NCI-H187 treated with DMSO at 0.1 percent for 48 hours (cell line): ENCODE data around the gene ADA.

Source experiments
- DNase-seq: peaks from one replicate; lab custom pipeline; 2025; lab: John Stamatoyannopoulos, UW

Gene ADA

DNA sequence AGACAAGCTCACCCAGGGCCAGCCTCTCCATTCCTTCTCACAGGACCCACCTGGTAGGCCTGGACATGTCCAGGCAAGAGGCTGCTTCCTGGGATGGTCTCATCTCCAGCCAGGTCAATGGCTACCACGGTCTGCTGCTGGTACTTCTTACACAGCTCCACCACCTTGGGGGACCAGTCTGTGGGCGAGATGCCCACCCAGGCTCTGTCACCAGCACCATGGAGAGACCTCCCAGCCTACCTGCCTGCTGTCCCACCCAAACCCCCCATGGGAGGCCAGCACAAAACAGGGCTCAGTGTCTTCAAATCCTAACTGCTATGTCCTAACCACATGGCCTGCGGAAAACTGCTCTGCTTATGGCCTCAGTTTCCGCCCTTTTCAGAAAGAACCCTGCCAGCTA lies 27.3 kb downstream of the ADA start:
- DNase-seq, result no peak

GRCh38 chr20:44622501-44623270 lies 28.8 kb downstream of the ADA start:
- DNase-seq, result no peak

DNA sequence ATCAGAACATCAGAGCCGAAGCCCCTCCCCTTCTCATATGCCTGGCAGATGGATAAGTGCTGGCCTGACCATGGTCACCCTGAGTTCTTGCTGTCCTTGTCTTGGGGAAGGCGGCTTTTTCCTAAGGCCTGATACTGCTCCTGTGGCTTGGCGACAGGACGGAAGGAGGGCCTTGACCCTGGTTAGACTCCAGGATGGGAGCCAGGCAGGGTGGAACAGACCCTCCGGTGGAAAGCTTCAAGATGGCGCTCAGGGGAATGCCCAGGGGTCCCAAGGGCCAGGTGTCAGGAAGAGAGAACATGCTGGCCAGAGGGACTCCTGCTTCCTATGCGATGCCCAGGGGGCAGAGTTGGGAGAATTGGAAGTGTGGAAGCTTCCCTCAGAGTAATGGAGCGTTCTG lies 29.6 kb downstream of the ADA start:
- DNase-seq, result no peak

- DNase-seq, result no peak
These were observed 30.2 kb downstream of the ADA start for GRCh38 chr20:44621325-44621724.

GRCh38 chr20:44620030-44620429 lies 31.5 kb downstream of the ADA start:
- no peak for DNase-seq

- DNase-seq, result no peak
These were observed 32.2 kb downstream of the ADA start for GRCh38 chr20:44619294-44619693.

- DNase-seq, result no peak
These were observed 33.2 kb downstream of the ADA start for GRCh38 chr20:44618318-44618731.

- no peak for DNase-seq
These were observed 34.9 kb downstream of the ADA start for GRCh38 chr20:44616604-44616964.

- no peak for DNase-seq
These were observed 35.5 kb downstream of the ADA start for GRCh38 chr20:44615876-44616603.

- DNase-seq, result no peak
These were observed 36.2 kb downstream of the ADA start for GRCh38 chr20:44615169-44615791.

DNA sequence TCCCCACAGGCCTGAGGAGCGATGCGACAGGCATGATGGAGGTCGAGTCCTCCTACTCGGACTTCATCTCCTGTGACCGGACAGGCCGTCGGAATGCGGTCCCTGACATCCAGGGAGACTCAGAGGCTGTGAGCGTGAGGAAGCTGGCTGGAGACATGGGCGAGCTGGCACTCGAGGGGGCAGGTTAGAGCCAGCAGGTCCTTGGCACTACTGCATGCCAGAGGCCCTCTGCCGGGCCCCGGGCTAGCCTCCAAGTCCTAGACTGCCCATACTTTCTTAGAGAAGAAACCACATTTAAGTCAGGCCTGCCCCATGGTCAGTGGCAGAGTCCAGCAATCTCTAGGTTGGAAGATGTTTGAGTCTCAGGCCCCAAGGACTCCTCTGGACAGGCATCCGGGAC lies 37.0 kb downstream of the ADA start:
- no peak for DNase-seq

DNA sequence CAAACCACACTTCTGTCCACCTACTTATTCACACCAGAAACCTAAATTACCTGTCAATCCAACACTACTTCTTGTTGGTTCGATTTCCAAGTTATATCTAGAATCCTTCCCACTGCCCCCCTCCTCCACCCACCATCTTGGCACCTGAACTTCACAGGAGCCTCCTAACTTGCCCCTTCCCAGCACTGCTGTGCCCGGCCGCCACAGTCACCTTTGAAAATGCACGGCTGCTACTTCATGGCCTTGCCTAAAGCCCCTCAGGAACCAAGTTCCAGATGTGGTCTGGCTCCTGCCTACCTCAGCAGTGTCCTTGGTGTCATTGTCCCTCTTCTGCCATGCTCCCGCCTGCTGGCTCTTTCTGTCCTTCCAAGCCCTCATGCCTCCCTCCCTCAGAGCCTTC lies 37.9 kb downstream of the ADA start:
- DNase-seq, result no peak

DNA sequence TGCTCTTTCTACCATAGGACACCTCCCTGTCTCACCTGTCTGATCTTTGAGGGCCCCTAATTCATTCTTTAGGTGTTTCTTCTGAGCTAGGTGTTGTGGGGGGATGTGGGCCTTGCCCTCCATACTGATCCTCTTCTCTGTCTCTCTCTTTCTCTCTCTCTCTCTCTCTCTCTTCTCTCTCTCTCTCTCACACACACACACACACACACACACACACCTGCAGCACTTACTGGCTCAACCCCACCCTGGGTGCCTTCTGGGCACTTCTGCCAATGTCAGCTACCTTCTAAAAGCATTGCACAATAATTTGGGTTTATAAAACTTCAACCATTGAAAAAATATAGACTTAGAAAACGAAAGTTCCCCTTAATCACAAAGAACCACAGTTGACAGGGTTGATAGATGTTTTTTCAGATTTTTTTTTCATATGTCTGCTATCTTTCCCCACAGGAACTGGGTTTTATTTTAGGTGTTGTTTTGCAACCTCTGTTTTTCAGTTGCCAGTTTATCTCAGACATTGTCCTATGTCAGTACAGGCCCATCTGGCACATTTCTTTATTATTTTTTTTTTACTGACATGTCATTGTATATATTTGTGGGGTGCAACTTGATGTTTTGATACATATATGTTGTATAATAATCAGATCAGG lies 41.1 kb downstream of the ADA start:
- DNase-seq, result no peak

GRCh38 chr20:44609516-44610312 lies 41.8 kb downstream of the ADA start:
- DNase-seq, result peak; percentile 14

DNA sequence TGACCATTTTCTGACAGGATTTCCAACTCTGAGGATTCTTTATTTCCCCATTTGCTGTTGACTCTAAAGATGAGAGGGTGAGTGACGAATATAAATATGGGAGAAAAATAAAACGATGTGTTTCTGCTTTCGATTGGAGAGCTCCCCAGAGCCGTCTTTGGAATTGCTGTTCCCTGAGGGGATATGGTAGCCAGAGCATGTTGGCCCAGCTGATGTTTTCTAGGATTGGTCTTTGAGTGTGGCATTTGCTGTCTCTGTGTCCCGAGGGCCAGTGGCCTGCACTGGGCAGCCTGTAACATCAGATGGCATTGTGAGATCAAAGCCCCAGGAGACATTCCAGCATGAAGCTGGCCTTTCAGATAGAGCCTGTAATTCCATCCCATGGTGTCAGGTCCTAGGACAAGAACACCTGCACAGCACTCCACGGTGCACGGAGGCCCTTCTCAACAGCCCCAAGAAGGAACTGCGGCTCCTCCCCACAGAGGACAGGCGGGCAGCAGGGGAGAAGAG lies 42.4 kb downstream of the ADA start:
- no peak for DNase-seq

GRCh38 chr20:44606725-44607441 lies 44.6 kb downstream of the ADA start:
- DNase-seq, result no peak

DNA sequence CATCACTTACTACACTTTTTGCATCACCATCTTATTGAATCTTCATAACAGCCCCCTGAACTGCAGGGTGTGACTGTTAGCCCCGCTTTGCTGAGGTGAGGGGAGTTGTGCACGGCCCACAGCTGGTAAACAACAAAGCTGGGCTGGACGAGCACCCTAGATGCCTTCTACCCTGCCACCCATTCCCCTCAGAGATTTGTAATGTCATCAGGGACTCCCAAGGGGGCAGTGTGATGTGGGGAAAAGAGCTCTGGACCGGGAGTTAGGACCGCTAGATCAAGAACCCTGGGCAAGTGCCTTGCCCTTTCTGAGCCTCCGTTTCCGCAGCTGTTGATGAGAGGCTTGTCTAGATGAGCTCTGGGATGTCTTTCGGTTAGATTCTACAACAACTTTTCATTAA lies 48.2 kb downstream of the ADA start:
- no peak for DNase-seq

DNA sequence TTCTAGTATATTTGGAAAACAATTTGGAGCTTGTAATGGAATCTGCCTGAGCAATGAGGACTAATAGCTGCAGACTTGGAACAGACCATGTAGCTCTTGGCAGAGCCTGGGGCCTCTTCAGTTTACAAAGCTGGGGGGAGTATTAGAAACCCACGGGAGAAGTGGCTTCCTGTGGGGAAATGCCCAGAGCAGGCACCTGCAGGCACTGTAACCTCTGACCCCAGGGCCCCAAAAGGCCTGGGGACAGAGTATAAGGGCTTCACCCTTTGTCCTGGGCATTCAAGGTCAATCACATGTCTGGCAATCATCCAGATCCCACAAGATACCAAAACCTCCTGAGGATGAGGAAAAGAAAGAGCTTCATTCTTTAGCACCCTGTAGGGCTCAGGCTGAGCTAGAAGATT lies 49.7 kb downstream of the ADA start:
- DNase-seq, result no peak

DNA sequence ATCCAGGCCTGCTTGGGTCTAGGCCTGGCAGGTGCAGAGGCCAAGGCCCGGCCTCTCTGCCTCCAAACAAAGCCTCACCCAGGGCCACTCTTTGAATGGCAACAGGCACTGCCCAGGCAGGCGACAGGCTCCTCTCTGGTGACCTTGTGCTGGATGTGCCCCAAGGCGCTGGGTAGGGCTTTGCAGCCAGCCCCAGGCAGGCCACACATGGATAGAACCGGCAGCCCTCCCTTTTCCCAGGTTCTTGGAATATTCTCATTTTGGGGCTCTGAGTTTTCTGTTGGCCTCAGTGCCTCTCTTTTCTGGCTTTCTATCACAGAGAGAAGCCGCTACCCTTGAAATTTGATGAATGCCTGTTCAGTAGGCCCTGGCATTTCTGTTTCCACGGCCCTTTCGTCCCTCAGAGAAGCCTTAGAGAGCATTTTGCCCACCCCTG lies 50.2 kb downstream of the ADA start:
- no peak for DNase-seq

- no peak for DNase-seq
These were observed 50.7 kb downstream of the ADA start for GRCh38 chr20:44600758-44601201.

- no peak for DNase-seq
These were observed 51.2 kb downstream of the ADA start for GRCh38 chr20:44600301-44600700.
